AG04449 (cell line): ENCODE measurements around the gene RC3H1.
"Not testable (repeated sequence)": the region's sequence is repeated elsewhere in the genome, so short reads cannot be mapped to it uniquely, and the experiment has no call there.

ENCODE experiments used
- CTCF ChIA-PET: fragments of 350-600 bp; formaldehyde crosslinking; extraction: SDS; loops from one replicate; lab custom pipeline; 2021; ENCODE audit warnings: antibody characterized with exemption; lab: Yijun Ruan, JAX
- POLR2A ChIA-PET: fragments of 400-600, 350-600 bp; formaldehyde crosslinking; extraction: SDS; loops from one replicate; lab custom pipeline; 2020; ENCODE audit warnings: antibody characterized with exemption, inconsistent platforms; lab: Yijun Ruan, JAX
- DNase-seq: peaks from one replicate; pipeline ENCODE4 v3.0.0-alpha.2; 2010; ENCODE audit warnings: low read depth, low spot score
- H3K4me3 ChIP-seq: 2 replicates; pipeline ENCODE4 v1.5.1; 2011; ENCODE audit warnings: low read depth, mild to moderate bottlenecking, control low read depth, low read length
- TF ChIP-seq, protein P1 (sequence below): IDR thresholded peaks from one replicate; pipeline ENCODE4 v1.5.1; 2011; ENCODE audit warnings: mild to moderate bottlenecking, moderate library complexity, low read length, control low read depth, inconsistent platforms; ENCODE audit not compliant: insufficient read depth; ENCODE audit errors: missing control alignments

Gene RC3H1

DNA sequence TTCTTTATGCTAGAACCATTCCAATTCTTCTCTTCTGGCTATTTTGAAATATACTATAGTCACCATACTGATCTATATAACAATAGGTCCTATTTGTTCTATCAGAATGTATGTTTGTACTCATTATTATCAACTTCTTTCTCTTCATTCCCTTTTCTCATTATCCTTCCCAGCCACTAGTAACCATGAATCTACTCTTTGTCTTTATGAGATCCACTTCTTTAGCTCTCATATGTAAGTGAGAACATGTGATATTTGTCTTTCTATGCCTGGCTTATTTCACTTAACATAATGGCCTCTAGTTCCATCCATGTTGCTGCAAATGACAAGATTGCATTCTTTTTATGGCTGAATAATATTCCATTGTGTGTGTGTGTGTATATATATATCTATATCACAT lies 31.7 kb upstream of the RC3H1 start:
- TF ChIP-seq, protein P1, sequence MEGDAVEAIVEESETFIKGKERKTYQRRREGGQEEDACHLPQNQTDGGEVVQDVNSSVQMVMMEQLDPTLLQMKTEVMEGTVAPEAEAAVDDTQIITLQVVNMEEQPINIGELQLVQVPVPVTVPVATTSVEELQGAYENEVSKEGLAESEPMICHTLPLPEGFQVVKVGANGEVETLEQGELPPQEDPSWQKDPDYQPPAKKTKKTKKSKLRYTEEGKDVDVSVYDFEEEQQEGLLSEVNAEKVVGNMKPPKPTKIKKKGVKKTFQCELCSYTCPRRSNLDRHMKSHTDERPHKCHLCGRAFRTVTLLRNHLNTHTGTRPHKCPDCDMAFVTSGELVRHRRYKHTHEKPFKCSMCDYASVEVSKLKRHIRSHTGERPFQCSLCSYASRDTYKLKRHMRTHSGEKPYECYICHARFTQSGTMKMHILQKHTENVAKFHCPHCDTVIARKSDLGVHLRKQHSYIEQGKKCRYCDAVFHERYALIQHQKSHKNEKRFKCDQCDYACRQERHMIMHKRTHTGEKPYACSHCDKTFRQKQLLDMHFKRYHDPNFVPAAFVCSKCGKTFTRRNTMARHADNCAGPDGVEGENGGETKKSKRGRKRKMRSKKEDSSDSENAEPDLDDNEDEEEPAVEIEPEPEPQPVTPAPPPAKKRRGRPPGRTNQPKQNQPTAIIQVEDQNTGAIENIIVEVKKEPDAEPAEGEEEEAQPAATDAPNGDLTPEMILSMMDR: no peak
- DNase-seq: no peak
- CTCF ChIA-PET: no interaction called here
- POLR2A ChIA-PET: no interaction called here
- no peak overlapping the region for H3K4me3 ChIP-seq

DNA sequence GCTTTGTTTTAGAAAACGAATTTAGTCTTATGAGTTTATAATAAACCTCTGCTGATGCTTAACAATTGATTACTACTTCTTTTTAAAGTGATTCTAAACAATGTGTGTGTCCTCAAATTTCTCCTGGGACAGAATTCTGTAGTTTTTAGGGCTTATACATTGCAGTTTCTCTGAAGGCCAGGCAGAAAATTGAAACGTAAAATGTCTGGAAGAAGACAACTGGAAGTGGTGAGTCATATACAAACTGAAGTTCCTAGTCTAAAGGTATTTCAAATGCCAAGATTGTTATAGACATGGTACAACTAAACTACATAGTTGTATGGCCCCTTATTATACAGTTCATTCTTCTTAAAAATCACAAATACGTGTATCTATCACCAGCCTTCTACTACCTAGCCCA lies 30.5 kb upstream of the RC3H1 start:
- no peak for DNase-seq
- H3K4me3 ChIP-seq: no peak overlapping the region
- ChIA-PET CTCF (no interaction called here), POLR2A (no interaction called here)
- TF ChIP-seq, protein P1: no peak

DNA sequence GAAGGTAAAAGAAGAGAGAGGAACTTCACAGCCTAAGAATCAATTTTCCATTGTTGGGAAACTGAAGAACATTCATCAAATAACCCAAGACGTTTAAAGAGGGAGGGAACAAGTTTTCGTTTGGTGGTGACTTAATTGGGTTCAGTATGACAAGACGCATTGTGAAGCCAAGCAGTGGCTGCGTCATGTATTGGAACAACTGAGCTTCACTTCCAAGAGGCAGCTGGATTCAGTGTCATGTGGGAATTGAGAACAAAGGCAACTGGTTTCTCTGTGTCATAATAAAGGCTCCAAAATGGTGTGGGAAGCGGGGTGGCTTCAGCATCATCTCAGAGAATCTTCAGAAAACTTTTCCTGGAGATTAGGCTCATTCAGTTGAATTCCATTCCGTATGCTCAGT lies 29.8 kb upstream of the RC3H1 start:
- DNase-seq: no peak
- ChIA-PET POLR2A (no interaction called here), CTCF (no interaction called here)
- no peak overlapping the region for H3K4me3 ChIP-seq
- TF ChIP-seq, protein P1: no peak

DNA sequence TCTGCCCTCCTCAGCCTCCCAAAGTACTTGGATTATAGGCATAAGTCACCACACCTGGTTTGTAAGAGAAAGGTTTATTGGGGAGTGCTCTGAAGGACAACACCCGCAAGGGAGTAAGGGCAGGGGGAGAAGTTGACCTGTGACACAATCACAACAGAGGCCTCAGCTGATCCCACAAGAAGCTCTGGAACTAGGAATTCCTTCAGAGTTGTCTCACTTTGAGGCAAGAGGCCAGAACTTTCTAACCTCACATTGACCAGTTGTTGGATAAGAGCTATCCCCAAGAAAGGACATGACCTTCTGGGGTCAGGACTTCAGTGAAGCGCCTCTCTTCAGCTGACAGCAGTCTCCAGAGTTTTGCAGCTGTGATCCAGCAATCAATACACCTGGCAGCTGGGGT lies 27.4 kb upstream of the RC3H1 start:
- H3K4me3 ChIP-seq: no peak overlapping the region
- ChIA-PET POLR2A (no interaction called here), CTCF (no interaction called here)
- TF ChIP-seq, protein P1: no peak
- DNase-seq: no peak

DNA sequence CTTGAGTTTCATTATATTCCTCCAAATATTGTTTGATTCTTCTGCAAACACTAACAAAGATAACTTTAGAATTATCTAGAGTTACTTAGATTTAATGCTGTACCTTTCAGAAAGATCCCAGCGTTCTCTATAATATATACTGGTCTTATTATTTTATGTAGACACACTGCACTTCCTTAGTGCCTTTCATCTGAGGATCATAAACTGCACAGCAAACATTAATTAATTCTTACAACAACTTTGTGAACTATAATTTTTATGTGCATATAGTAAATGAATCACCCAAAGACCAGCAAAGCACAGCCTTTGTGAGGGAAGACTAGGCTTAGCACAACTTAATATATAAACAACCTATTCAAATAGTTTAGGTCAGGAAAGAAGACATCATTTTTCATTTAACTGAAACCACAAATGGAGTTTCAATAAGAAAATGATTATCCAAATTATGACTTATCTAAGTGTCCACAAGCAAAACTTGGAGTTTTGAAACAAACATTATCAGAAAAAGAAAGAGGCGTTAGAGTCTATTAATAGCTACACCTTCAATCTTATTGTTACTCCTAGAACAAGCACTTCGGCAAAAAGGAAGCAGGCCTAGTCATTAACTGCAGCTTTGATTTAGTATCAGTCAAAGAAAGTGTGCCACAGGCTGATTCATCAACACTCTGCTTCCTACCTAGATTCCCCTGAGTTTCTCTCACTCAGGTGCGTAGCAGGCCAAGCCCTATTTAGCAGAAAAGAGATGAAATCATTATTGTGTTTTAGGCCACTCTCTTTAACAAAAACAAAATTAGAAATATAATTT lies 22.5 kb upstream of the RC3H1 start:
- H3K4me3 ChIP-seq: no peak overlapping the region
- TF ChIP-seq, protein P1: no peak
- ChIA-PET POLR2A (no interaction called here), CTCF (no interaction called here)
- no peak for DNase-seq

DNA sequence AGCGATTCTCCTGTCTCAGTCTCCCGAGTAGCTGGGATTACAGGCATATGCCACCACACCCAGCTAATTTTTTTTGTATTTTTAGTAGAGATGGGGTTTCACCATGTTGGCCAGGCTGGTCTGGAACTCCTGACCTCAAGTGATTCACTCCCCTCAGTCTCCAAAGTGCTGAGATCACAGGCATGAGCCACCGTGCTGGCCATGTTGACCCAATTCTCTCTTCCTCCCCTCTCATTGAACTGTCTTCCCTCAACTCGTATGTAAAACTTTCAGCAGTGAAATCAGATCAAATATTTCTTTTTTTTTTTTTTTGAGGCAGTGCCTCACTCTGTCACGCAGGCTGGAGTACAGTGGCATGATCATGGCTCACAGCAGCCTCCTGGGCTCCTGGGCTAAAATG lies 20.4 kb upstream of the RC3H1 start:
- CTCF ChIA-PET, POLR2A ChIA-PET: not testable (repeated sequence)

DNA sequence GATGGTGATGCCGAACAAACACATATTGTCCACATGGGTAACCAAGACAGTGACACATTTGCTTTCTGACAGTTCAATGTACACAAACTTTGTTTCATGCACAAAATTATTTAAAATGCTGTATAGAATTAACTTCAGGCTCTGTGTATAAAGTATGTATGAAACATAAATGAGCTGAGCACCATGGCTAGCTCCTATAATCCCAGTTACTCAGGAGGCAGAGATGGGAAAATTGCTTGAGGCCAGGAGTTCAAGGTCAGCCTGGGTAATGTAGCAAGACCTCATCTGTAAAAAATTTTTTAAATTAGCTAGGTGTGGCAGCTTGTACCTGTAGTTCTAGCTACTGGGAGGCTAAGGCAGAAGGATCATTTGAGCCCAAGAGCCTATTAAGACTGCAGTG lies 19.2 kb upstream of the RC3H1 start:
- no peak overlapping the region for H3K4me3 ChIP-seq
- ChIA-PET POLR2A (no interaction called here), CTCF (no interaction called here)
- TF ChIP-seq, protein P1: no peak
- DNase-seq: no peak

More for the DNA sequence above, 20.4 kb upstream of the RC3H1 start:
- DNase-seq, H3K4me3 ChIP-seq: not testable (repeated sequence)
